ENCODE results near the gene SGTA.
"Not testable (repeated sequence)": the region's sequence is repeated elsewhere in the genome, so short reads cannot be mapped to it uniquely, and the experiment has no call there.

The SGTA gene

GRCh38 chr19:2792666-2793065 lies 9.6 kb upstream of the SGTA start:
- not testable (repeated sequence) for DNase-seq

GRCh38 chr19:2791876-2792275 lies 8.8 kb upstream of the SGTA start:
- DNase-seq: no peak

GRCh38 chr19:2791440-2791839 lies 8.4 kb upstream of the SGTA start:
- no peak for DNase-seq

- DNase-seq: no peak
Observed at GRCh38 chr19:2790557-2791271, 7.6 kb upstream of the SGTA start.

- no peak for DNase-seq
Observed at GRCh38 chr19:2790194-2790556, 7.1 kb upstream of the SGTA start.

- DNase-seq: no peak
Observed at GRCh38 chr19:2788237-2788636, 5.2 kb upstream of the SGTA start.

- no peak for DNase-seq
Observed at GRCh38 chr19:2787115-2787514, 4.0 kb upstream of the SGTA start.

- peak; percentile 100 for DNase-seq
Observed at GRCh38 chr19:2785244-2785997, 2.3 kb upstream of the SGTA start, which contains the start of gene THOP1. THOP1 (plus strand) TSS chr19:2785503; CDS start chr19:2785663, 160 bp downstream.

GRCh38 chr19:2783781-2784145 lies 690 bp upstream of the SGTA start:
- DNase-seq: no peak

GRCh38 chr19:2782329-2782935 lies 641 bp downstream of the SGTA start:
- DNase-seq: peak; percentile 28

- no peak for DNase-seq
Observed at GRCh38 chr19:2780284-2780683, 2.8 kb downstream of the SGTA start.

GRCh38 chr19:2779121-2779740 lies 3.8 kb downstream of the SGTA start:
- no peak for DNase-seq

GRCh38 chr19:2777952-2778683 lies 5.0 kb downstream of the SGTA start:
- no peak for DNase-seq

GRCh38 chr19:2775556-2776430 lies 7.3 kb downstream of the SGTA start:
- peak; percentile 70 for DNase-seq

GRCh38 chr19:2774953-2775555 lies 8.0 kb downstream of the SGTA start:
- no peak for DNase-seq

- DNase-seq: no peak
Observed at GRCh38 chr19:2774083-2774679, 8.9 kb downstream of the SGTA start.

GRCh38 chr19:2771786-2772674 lies 11.0 kb downstream of the SGTA start:
- DNase-seq: no peak

- DNase-seq: no peak
Observed at GRCh38 chr19:2770055-2771013, 12.7 kb downstream of the SGTA start.

GRCh38 chr19:2769218-2769617 lies 13.9 kb downstream of the SGTA start:
- no peak for DNase-seq
